Posterior cingulate gyrus (tissue), 11 donors: ENCODE measurements around the gene NIT2.
"Not testable (repeated sequence)": the region's sequence is repeated elsewhere in the genome, so short reads cannot be mapped to it uniquely, and the experiment has no call there.

Experiments used
- DNase-seq, 10 donors: peaks; one replicate each; pipeline versions ENCODE4 v3.0.0 to v3.0.0-alpha.2; 2020 to 2021; ENCODE audit warnings: mixed read lengths in 3 of 10
- intact Hi-C: fragments of 100-400 bp; cut with DNase I; formaldehyde crosslinking; loops from one replicate; pipeline ENCODE4 v1.15.1; 2023

NIT2 gene, protein sequence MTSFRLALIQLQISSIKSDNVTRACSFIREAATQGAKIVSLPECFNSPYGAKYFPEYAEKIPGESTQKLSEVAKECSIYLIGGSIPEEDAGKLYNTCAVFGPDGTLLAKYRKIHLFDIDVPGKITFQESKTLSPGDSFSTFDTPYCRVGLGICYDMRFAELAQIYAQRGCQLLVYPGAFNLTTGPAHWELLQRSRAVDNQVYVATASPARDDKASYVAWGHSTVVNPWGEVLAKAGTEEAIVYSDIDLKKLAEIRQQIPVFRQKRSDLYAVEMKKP

GRCh38 chr3:100334488-100335351 is at the start of gene NIT2:
Gene NIT2, plus strand, starts transcription at chr3:100334757. Its CDS starts 35 bp downstream, at chr3:100334792.
- peak; percentile 44 to 97 (median 78) for DNase-seq
- intact Hi-C loops = no loop called here

DNA sequence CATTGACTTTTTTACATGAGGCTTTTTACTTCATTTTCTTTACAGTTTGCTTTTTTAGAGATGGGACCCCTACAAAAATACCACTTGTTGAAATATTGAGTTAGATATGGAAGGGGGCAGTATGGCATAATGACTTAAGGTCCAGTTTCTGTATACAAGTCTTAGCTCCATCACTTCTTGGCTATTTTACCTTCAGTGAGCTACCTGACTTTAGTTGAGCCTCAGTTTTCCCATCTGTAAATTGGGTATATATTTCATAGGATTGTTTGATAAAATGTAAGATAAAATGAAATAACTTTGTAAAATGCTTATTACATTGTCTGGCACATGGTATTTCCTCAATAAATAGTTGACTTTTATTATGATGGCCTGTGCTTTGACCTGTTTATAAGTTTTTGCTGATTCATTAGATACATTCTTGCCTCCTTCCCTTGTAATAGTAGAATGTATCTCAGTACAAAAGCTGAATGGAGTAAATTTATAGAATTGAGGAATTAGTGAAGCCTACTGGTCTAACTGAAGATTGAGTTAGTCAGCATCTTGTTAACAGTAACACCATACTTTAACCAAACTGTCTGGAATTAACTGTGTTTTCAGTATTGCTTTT is 46.2 kb upstream of the NIT2 start:
- intact Hi-C loops = no loop called here
- no peak for DNase-seq

- DNase-seq = no peak
- intact Hi-C loops = no loop called here
These were observed 45.2 kb upstream of the NIT2 start for GRCh38 chr3:100289339-100289738.

DNA sequence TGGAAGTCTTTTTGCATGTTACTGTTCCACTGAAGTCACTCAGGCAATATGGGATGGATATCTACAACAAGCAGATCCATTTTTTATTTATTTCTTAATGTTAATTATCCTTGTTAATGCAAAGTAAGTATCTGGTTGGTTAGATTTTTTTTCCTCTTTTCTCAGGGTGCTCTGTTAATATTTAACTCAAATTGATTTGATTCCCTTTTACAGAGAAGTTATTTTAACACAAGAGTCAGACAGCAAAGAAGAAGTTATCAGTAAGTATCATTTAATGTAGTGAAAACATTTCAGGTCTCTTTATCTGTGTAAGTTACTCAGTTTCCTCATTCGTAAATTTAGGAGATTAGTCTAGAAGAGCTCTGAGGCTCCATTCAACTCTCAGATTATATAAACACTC is 39.5 kb upstream of the NIT2 start:
- intact Hi-C loops = no loop called here

GRCh38 chr3:100297784-100298183 is 36.8 kb upstream of the NIT2 start:
- no peak for DNase-seq
- intact Hi-C loops = no loop called here

More for the DNA sequence above, 39.5 kb upstream of the NIT2 start:
- no peak for DNase-seq

DNA sequence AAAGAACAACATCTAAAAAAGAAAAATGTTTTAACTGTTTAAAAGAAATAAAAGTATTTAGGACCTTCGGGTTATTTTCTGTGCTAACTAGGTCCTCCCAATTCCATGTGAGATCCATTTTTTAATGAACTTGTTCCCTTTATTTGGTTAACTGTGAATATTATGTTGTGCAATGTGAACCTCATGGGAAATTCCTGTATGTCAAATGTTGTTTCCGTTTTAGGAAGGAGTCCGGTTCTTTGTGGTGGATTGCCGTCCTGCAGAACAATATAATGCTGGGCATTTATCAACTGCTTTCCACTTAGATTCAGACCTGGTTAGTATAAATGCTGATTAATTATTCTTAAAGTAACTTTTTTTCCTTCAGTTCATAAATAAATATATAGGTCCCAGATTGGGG is 35.5 kb upstream of the NIT2 start:
- DNase-seq = no peak
- intact Hi-C loops = no loop called here

- DNase-seq = no peak
These were observed 27.9 kb upstream of the NIT2 start for GRCh38 chr3:100306695-100307094.

DNA sequence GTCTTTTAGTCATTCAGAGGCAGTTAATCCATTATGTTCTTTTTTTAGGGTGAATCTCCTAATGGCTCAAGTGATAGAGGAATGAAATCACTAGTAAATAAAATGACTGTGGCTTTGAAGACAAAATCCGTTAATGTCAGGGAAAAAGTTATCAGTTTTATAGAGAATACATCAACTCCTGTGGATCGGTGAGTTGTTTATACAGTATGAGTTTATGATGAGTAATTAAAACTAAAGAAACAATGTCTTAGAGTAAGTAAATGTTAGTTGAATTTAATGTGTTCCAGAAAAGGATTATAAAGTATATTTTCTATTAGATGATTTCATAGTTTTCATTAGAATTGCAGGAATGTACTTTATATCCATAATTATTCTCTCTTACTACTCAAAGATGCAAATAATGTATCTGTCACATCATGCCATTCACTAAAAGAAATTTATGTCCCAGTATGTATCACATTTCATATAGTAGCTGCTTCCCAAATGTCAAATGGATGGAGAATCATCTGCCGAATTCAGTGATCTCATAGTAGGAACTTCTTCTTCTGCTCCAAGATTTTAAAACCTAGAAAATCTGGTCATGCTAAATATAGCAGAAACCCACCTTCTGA is 24.1 kb upstream of the NIT2 start:
- intact Hi-C loops = no loop called here
- no peak for DNase-seq

More at GRCh38 chr3:100306695-100307094, 27.9 kb upstream of the NIT2 start:
- intact Hi-C loops = no loop called here

GRCh38 chr3:100311011-100311410 is 23.5 kb upstream of the NIT2 start:
- intact Hi-C loops = no loop called here
- DNase-seq = no peak

DNA sequence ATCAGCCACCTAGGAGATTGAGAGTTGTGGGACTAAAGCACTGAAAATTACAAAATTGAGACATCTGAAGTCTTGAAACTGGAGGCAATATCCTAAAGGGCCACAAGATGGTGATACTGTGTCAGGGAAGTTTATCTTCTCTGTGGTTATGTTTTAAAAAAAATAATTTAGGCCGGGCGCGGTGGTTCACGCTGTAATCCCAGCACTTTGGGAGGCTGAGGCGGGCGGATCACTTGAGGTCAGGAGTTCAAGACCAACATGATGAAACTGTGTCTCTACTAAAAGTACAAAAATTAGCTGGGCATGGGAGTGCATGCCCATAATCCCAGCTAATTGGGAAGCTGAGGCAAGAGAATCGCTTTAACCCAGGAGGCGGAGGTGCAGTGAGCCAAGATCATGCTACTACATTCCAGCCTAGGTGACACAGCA is 17.9 kb upstream of the NIT2 start:
- intact Hi-C loops = loop anchor here (5.0 kb wide), 1 partner anchor 276 kb away; no protein-coding TSS in a partner anchor
- DNase-seq = no peak

GRCh38 chr3:100317912-100318311 is 16.6 kb upstream of the NIT2 start:
- intact Hi-C loops = loop anchor here (5.0 kb wide), 1 partner anchor 274 kb away; no protein-coding TSS in a partner anchor
- DNase-seq = no peak

DNA sequence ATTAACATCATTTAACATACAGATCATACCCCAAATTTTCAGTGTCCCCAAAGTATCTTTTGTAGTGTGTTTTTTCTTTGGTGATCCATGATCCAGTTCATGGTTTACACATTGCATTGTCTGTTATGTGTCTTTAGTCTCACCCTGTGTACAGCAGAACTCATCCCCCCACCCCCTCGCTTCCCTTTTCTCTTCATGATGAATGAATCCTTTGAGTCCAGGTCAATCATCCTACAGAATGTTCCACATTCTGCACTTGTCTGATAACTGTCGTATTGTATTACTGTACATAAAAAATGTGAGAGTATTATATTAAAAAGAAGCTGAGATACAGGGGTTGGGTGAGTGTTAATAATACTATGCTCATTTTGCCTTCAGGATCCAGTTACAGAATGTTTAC is 14.6 kb upstream of the NIT2 start:
- intact Hi-C loops = loop anchor here (5.0 kb wide), 1 partner anchor 272 kb away; no protein-coding TSS in a partner anchor
- no peak for DNase-seq

DNA sequence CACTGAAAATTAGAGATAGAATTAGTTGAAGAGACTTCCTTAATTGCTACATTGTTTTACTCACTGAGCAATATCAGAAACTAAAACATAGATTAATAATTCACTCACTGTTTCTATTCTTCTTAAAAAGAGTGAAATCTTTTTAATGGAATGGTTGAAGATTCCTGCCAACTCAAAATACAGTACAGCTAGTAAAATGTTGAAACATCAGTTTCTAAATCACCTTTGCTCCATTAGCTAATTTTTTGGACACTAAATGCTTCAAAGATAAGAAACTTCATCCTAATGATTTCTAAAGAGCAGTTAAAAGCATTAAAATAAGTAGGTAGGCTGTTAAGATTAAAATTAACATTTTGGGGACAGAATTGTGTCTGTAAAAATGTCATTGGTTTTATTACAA is 10.5 kb upstream of the NIT2 start:
- intact Hi-C loops = no loop called here
- no peak for DNase-seq

- intact Hi-C loops = no loop called here
- no peak for DNase-seq
These were observed 8.7 kb upstream of the NIT2 start for GRCh38 chr3:100325827-100326226.

GRCh38 chr3:100327377-100327776 is 7.2 kb upstream of the NIT2 start:
- DNase-seq, intact Hi-C loops: not testable (repeated sequence)

DNA sequence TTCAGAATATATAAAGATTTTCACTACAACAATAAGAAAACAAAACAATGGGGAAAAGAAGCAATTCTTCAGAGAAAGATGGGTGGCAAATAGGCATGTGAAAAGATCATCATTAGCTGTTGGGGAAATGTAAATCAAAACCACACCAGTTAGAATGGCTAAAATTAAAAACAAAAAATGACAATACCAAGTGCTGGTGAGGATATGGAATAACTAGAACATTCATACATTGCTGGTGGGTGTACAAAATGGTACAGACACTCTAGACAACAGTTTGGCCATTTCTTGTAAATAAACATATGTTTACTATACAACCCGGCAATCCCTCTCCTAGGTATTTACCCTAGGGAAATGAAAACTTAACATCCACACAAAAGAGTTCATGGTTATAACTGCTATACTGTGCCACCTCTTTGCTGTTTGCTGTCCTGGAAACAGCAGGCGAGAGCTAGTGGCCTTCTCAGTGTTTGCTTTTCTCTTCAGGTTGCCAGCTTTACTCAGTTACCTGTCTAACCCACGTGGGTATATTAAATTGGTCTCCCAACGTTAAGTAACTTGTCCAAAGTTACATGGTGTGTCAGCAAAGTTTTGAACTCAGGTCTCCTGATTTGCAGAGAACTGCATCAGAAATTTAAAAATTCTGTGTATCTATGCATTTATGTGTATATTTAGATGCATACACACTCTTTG is 4.6 kb upstream of the NIT2 start:
- intact Hi-C loops = no loop called here
- DNase-seq = no peak

GRCh38 chr3:100330651-100331050 is 3.9 kb upstream of the NIT2 start:
- DNase-seq = no peak
- intact Hi-C loops = no loop called here

- no peak for DNase-seq
- intact Hi-C loops = no loop called here
These were observed 2.9 kb upstream of the NIT2 start for GRCh38 chr3:100331660-100332059.

- intact Hi-C loops = no loop called here
- DNase-seq = no peak
These were observed 1.5 kb upstream of the NIT2 start for GRCh38 chr3:100333051-100333450.

GRCh38 chr3:100333970-100334487 is 528 bp upstream of the NIT2 start:
- peak in 1 of 10 donors; percentile 77 for DNase-seq
- intact Hi-C loops = no loop called here
